HepG2 (cell line): Measurements from ENCODE around the gene GSTT2B. TPM values are rescaled to one million over a fixed set of nuclear protein-coding genes. Genes with fewer than 3 reads are reported as not detected.

Source experiments
- ATF7 ChIP-seq, 2 experiments: fragments of 450-650 bp in 1 of 2; sonication (generic) in 1 of 2; formaldehyde crosslinking in 1 of 2; IDR thresholded peaks; 2 replicates each; pipeline versions ENCODE4 v1.4.0 to v1.6.1; 2016 to 2020; ENCODE audit warnings: antibody characterized with exemption in 1 of 2, mild to moderate bottlenecking in 1 of 2, missing genetic modification reagents in 1 of 2
- BCL6 ChIP-seq: IDR thresholded peaks from 2 replicates; pipeline ENCODE4 v1.6.1; 2016; ENCODE audit warnings: missing genetic modification reagents, missing compliant biosample characterization
- SOX5 ChIP-seq: IDR thresholded peaks from 2 replicates; pipeline ENCODE4 v1.6.1; 2016; ENCODE audit warnings: borderline replicate concordance
- ZEB1 ChIP-seq: IDR thresholded peaks from 2 replicates; pipeline ENCODE4 v1.6.1; 2012; ENCODE audit warnings: mild to moderate bottlenecking, low read depth, inconsistent platforms; ENCODE audit not compliant: insufficient replicate concordance
- ZNF468 ChIP-seq: sonication (generic); formaldehyde crosslinking; IDR thresholded peaks from 2 replicates; pipeline ENCODE4 v1.8.0; 2022; ENCODE audit warnings: mild to moderate bottlenecking, moderate library complexity, missing genetic modification reagents
- ZNF530 ChIP-seq: sonication (generic); formaldehyde crosslinking; IDR thresholded peaks from 2 replicates; pipeline ENCODE4 v1.5.0; 2020; ENCODE audit warnings: low read depth, mild to moderate bottlenecking, missing genetic modification reagents
- polyA plus RNA-seq, 8 experiments: library from polyadenylated mRNA; depleted of rRNA in 3 of 8; stranded (reverse) in 7 of 8; unstranded in 1 of 8; fragments of >200 nt; fragmentation: Illumina TruSeq in 4 of 8; extraction: Trizol in 4 of 8; gene quantifications; 2 replicates each; pipeline versions ENCODE4 v1.2.1 to v1.2.3, GENCODE V29; 2011 to 2016; ENCODE audit warnings: low read depth in 4 of 8, missing spikeins in 1 of 8, mixed read lengths in 1 of 8; ENCODE audit not compliant: insufficient read depth in 1 of 8
- total RNA-seq, 5 experiments: library from RNA; depleted of rRNA; stranded (reverse); fragments of >200 nt; fragmentation: Illumina TruSeq; extraction: Trizol; gene quantifications; 2 replicates each; pipeline ENCODE4 v1.2.3, GENCODE V29; 2016; ENCODE audit warnings: low read depth in 1 of 5
- TF ChIP-seq, protein P1 (sequence below): sonication (generic); formaldehyde crosslinking; IDR thresholded peaks from 2 replicates; pipeline ENCODE4 v1.5.0; 2020; ENCODE audit warnings: mild to moderate bottlenecking, missing genetic modification reagents, borderline replicate concordance
- TF ChIP-seq, protein P2 (sequence below): sonication (generic); formaldehyde crosslinking; IDR thresholded peaks from 2 replicates; pipeline ENCODE4 v1.4.0; 2020; ENCODE audit warnings: missing genetic modification reagents, mild to moderate bottlenecking, borderline replicate concordance
- TF ChIP-seq, protein P3 (sequence below): sonication (generic); formaldehyde crosslinking; IDR thresholded peaks from 2 replicates; pipeline ENCODE4 v1.4.0; 2020; ENCODE audit warnings: missing genetic modification reagents, mild to moderate bottlenecking, borderline replicate concordance
- TF ChIP-seq, protein P4 (sequence below): sonication (generic); formaldehyde crosslinking; conservative IDR thresholded peaks from 2 replicates; pipeline ENCODE4 v1.4.0; 2020; ENCODE audit warnings: mild to moderate bottlenecking, missing genetic modification reagents, moderate library complexity

GSTT2B gene
- total and polyA plus RNA-seq, 2 of the 13 experiments (the other 11 are each of a cell fraction or from before 2014, with no cell fraction given), result 1.5 to 3.9 TPM

DNA sequence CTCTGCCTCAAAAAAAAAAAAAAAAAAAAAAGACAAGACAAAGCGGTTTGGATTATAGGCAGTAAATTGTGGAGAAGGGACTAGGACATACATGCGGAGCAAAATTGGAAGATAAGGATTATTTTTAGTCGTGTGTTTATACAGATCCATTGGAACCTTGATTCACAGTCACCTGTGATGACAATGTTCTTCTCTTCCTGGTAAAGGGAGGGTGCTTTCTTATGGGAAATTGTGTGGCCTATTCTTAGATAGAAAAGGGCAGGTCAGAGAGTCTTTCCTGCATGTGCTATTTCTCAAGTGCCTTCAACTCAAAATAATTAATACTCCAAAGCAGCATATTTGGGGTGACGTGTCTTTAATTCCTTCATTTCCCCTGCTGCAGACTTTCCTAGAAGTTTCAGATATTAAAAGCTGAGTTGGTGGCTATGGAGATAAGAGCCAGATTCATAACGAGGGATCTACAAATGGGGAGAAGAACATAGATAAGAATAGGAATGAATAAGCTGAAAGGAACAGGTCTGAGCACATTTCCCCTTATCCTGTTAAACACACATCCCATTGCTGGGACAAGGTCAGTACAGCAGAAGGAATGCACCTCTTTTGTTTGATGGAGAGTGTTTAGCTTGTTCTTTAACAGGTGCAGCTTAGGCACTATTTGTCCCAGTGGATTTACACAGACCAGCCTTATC is 22.5 kb downstream of the GSTT2B start (continued):
- TF ChIP-seq, protein P1, sequence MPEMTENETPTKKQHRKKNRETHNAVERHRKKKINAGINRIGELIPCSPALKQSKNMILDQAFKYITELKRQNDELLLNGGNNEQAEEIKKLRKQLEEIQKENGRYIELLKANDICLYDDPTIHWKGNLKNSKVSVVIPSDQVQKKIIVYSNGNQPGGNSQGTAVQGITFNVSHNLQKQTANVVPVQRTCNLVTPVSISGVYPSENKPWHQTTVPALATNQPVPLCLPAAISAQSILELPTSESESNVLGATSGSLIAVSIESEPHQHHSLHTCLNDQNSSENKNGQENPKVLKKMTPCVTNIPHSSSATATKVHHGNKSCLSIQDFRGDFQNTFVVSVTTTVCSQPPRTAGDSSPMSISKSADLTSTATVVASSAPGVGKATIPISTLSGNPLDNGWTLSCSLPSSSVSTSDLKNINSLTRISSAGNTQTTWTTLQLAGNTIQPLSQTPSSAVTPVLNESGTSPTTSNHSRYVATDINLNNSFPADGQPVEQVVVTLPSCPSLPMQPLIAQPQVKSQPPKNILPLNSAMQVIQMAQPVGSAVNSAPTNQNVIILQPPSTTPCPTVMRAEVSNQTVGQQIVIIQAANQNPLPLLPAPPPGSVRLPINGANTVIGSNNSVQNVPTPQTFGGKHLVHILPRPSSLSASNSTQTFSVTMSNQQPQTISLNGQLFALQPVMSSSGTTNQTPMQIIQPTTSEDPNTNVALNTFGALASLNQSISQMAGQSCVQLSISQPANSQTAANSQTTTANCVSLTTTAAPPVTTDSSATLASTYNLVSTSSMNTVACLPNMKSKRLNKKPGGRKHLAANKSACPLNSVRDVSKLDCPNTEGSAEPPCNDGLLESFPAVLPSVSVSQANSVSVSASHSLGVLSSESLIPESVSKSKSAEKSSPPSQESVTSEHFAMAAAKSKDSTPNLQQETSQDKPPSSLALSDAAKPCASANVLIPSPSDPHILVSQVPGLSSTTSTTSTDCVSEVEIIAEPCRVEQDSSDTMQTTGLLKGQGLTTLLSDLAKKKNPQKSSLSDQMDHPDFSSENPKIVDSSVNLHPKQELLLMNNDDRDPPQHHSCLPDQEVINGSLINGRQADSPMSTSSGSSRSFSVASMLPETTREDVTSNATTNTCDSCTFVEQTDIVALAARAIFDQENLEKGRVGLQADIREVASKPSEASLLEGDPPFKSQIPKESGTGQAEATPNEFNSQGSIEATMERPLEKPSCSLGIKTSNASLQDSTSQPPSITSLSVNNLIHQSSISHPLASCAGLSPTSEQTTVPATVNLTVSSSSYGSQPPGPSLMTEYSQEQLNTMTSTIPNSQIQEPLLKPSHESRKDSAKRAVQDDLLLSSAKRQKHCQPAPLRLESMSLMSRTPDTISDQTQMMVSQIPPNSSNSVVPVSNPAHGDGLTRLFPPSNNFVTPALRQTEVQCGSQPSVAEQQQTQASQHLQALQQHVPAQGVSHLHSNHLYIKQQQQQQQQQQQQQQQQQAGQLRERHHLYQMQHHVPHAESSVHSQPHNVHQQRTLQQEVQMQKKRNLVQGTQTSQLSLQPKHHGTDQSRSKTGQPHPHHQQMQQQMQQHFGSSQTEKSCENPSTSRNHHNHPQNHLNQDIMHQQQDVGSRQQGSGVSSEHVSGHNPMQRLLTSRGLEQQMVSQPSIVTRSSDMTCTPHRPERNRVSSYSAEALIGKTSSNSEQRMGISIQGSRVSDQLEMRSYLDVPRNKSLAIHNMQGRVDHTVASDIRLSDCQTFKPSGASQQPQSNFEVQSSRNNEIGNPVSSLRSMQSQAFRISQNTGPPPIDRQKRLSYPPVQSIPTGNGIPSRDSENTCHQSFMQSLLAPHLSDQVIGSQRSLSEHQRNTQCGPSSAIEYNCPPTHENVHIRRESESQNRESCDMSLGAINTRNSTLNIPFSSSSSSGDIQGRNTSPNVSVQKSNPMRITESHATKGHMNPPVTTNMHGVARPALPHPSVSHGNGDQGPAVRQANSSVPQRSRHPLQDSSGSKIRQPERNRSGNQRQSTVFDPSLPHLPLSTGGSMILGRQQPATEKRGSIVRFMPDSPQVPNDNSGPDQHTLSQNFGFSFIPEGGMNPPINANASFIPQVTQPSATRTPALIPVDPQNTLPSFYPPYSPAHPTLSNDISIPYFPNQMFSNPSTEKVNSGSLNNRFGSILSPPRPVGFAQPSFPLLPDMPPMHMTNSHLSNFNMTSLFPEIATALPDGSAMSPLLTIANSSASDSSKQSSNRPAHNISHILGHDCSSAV, result no peak
- TF ChIP-seq ATF7 (IDR thresholded peaks at IDR 0.05) (no peak), ATF7 (CRISPR knock-in tag; IDR thresholded peaks at IDR 0.05) (no peak), ZEB1 (no peak), ZNF530 (CRISPR knock-in tag) (no peak), SOX5 (peak; percentile 63), BCL6 (CRISPR knock-in tag) (peak; percentile 54; the same call in 1 of the 2 replicates), ZNF468 (CRISPR knock-in tag) (no peak)
- TF ChIP-seq, protein P2, sequence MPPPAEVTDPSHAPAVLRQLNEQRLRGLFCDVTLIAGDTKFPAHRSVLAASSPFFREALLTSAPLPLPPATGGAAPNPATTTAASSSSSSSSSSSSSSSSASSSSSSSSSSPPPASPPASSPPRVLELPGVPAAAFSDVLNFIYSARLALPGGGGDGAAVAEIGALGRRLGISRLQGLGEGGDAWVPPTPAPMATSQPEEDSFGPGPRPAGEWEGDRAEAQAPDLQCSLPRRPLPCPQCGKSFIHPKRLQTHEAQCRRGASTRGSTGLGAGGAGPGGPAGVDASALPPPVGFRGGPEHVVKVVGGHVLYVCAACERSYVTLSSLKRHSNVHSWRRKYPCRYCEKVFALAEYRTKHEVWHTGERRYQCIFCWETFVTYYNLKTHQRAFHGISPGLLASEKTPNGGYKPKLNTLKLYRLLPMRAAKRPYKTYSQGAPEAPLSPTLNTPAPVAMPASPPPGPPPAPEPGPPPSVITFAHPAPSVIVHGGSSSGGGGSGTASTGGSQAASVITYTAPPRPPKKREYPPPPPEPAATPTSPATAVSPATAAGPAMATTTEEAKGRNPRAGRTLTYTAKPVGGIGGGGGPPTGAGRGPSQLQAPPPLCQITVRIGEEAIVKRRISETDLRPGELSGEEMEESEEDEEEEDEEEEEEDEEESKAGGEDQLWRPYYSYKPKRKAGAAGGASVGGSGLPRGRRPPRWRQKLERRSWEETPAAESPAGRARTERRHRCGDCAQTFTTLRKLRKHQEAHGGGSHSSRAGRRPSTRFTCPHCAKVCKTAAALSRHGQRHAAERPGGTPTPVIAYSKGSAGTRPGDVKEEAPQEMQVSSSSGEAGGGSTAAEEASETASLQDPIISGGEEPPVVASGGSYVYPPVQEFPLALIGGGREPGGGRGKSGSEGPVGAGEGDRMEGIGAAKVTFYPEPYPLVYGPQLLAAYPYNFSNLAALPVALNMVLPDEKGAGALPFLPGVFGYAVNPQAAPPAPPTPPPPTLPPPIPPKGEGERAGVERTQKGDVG (CRISPR knock-in tag), result no peak
- TF ChIP-seq, protein P3, sequence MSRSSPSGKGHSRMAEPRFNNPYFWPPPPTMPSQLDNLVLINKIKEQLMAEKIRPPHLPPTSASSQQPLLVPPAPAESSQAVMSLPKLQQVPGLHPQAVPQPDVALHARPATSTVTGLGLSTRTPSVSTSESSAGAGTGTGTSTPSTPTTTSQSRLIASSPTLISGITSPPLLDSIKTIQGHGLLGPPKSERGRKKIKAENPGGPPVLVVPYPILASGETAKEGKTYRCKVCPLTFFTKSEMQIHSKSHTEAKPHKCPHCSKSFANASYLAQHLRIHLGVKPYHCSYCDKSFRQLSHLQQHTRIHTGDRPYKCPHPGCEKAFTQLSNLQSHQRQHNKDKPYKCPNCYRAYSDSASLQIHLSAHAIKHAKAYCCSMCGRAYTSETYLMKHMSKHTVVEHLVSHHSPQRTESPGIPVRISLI (CRISPR knock-in tag), result no peak
- TF ChIP-seq, protein P4, sequence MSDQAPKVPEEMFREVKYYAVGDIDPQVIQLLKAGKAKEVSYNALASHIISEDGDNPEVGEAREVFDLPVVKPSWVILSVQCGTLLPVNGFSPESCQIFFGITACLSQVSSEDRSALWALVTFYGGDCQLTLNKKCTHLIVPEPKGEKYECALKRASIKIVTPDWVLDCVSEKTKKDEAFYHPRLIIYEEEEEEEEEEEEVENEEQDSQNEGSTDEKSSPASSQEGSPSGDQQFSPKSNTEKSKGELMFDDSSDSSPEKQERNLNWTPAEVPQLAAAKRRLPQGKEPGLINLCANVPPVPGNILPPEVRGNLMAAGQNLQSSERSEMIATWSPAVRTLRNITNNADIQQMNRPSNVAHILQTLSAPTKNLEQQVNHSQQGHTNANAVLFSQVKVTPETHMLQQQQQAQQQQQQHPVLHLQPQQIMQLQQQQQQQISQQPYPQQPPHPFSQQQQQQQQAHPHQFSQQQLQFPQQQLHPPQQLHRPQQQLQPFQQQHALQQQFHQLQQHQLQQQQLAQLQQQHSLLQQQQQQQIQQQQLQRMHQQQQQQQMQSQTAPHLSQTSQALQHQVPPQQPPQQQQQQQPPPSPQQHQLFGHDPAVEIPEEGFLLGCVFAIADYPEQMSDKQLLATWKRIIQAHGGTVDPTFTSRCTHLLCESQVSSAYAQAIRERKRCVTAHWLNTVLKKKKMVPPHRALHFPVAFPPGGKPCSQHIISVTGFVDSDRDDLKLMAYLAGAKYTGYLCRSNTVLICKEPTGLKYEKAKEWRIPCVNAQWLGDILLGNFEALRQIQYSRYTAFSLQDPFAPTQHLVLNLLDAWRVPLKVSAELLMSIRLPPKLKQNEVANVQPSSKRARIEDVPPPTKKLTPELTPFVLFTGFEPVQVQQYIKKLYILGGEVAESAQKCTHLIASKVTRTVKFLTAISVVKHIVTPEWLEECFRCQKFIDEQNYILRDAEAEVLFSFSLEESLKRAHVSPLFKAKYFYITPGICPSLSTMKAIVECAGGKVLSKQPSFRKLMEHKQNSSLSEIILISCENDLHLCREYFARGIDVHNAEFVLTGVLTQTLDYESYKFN, result peak; percentile 32; the same call in 1 of the 2 replicates
